KMS-11 (cell line): ENCODE results near the gene DAAM1.

ENCODE experiments used
- H2AFZ ChIP-seq: fragments of 200-600 bp; sonication (generic); 2 replicates; pipeline ENCODE4 v1.6.1; 2016; ENCODE audit warnings: antibody characterized with exemption, mixed run types, low read depth
- H3K27ac ChIP-seq: fragments of 200-600 bp; sonication (generic); 2 replicates; pipeline ENCODE4 v1.6.1; 2016; ENCODE audit warnings: mild to moderate bottlenecking, mixed run types
- H3K27me3 ChIP-seq: fragments of 200-600 bp; sonication (generic); 2 replicates; pipeline ENCODE4 v1.6.1; 2017; ENCODE audit warnings: mild to moderate bottlenecking, low read depth, mixed run types, moderate library complexity; ENCODE audit not compliant: insufficient read depth
- H3K36me3 ChIP-seq: fragments of 200-600 bp; sonication (generic); 2 replicates; pipeline ENCODE4 v1.6.1; 2017; ENCODE audit warnings: mild to moderate bottlenecking, mixed run types; ENCODE audit not compliant: insufficient read depth
- H3K4me1 ChIP-seq: fragments of 200-600 bp; sonication (generic); 2 replicates; pipeline ENCODE4 v1.6.1; 2016; ENCODE audit warnings: mild to moderate bottlenecking, low read depth, mixed run types; ENCODE audit not compliant: poor library complexity, severe bottlenecking
- H3K4me2 ChIP-seq: fragments of 200-600 bp; sonication (generic); 2 replicates; pipeline ENCODE4 v1.7.0; 2016; ENCODE audit warnings: mild to moderate bottlenecking, mixed run types
- H3K4me3 ChIP-seq: fragments of 200-600 bp; sonication (generic); IDR thresholded peaks from 2 replicates; pipeline ENCODE4 v1.6.1; 2017; ENCODE audit warnings: low read depth, low read length, mixed read lengths; ENCODE audit not compliant: insufficient read depth
- H3K79me2 ChIP-seq: fragments of 200-600 bp; sonication (generic); 2 replicates; pipeline ENCODE4 v1.6.1; 2016; ENCODE audit warnings: low read depth, mixed run types; ENCODE audit not compliant: insufficient read depth
- H3K9ac ChIP-seq: fragments of 200-600 bp; sonication (generic); 2 replicates; pipeline ENCODE4 v1.6.1; 2016; ENCODE audit warnings: mild to moderate bottlenecking, mixed run types
- H4K20me1 ChIP-seq: fragments of 200-600 bp; sonication (generic); 2 replicates; pipeline ENCODE4 v1.6.1; 2016; ENCODE audit warnings: mild to moderate bottlenecking, mixed run types; ENCODE audit not compliant: insufficient read depth
- TF ChIP-seq, protein P1 (sequence below): fragments of 200-600 bp; sonication (generic); conservative IDR thresholded peaks from 2 replicates; pipeline ENCODE4 v1.6.1; 2017; ENCODE audit warnings: low read depth, mild to moderate bottlenecking, antibody characterized with exemption, low read length, moderate library complexity, mixed read lengths

Gene DAAM1

DNA sequence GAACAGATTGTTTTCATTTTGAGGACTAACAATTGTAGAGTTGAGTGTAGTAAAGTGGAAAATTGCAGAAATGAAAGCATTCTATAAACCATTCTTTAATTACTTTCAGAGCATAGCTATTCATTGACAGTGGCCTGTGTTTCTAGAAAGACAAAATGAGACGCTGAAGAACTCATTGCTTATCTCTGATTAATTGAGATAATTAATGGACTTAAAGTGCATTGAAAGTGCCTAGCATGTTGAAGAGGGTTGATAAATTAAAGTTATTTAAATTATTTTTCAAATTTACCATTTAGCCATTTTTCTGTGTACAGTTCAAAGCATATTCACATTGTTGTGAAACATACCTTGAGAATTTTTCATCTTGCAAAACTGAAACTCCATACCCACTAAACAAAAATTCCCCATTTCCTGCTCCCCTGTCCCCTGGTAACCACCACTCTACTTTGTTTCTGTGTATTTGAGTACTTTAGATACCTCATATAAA, 57.4 kb downstream of the DAAM1 start:
- Histone ChIP-seq H3K36me3 (no peaks in the 10 kb centered on the region), H3K4me2 (no peak overlapping the region), H3K79me2 (no peaks in the 10 kb centered on the region), H3K27ac (no peak overlapping the region), H3K4me1 (peaks cover 14% of the 10 kb centered on the region), H3K27me3 (no peaks in the 10 kb centered on the region), H3K4me3 (no peak overlapping the region), H3K9ac (no peak overlapping the region), H2AFZ (no peak overlapping the region), H4K20me1 (no peaks in the 10 kb centered on the region)
- TF ChIP-seq, protein P1, sequence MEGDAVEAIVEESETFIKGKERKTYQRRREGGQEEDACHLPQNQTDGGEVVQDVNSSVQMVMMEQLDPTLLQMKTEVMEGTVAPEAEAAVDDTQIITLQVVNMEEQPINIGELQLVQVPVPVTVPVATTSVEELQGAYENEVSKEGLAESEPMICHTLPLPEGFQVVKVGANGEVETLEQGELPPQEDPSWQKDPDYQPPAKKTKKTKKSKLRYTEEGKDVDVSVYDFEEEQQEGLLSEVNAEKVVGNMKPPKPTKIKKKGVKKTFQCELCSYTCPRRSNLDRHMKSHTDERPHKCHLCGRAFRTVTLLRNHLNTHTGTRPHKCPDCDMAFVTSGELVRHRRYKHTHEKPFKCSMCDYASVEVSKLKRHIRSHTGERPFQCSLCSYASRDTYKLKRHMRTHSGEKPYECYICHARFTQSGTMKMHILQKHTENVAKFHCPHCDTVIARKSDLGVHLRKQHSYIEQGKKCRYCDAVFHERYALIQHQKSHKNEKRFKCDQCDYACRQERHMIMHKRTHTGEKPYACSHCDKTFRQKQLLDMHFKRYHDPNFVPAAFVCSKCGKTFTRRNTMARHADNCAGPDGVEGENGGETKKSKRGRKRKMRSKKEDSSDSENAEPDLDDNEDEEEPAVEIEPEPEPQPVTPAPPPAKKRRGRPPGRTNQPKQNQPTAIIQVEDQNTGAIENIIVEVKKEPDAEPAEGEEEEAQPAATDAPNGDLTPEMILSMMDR = no peak

DNA sequence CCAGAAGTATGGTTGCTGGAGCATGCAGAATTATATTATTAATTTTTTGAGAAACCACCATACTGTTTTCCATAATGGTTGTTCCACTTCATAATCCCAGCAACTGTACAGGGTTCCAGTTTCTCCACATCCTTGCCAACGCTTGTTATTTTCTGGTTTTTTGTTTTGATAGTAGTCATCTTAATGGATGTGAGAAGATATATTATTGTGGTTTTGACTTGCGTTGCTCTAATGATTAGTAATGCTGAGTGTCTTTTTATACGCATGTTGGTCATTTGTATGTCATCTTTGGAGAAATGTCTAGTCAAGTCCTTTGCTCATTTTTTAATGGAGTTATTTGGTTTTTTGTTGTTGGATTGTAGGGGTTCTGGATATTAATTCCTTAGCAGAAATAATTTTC, 58.1 kb downstream of the DAAM1 start:
- TF ChIP-seq, protein P1 = no peak
- H3K27me3 ChIP-seq = no peaks in the 10 kb centered on the region
- H3K4me2 ChIP-seq = no peak overlapping the region
- H3K4me3 ChIP-seq = no peak overlapping the region
- no peak overlapping the region for H3K27ac ChIP-seq
- H3K9ac ChIP-seq = no peak overlapping the region
- no peak overlapping the region for H2AFZ ChIP-seq
- peaks cover 14% of the 10 kb centered on the region for H3K4me1 ChIP-seq
- H3K36me3 ChIP-seq = no peaks in the 10 kb centered on the region
- no peaks in the 10 kb centered on the region for H3K79me2 ChIP-seq
- no peaks in the 10 kb centered on the region for H4K20me1 ChIP-seq

DNA sequence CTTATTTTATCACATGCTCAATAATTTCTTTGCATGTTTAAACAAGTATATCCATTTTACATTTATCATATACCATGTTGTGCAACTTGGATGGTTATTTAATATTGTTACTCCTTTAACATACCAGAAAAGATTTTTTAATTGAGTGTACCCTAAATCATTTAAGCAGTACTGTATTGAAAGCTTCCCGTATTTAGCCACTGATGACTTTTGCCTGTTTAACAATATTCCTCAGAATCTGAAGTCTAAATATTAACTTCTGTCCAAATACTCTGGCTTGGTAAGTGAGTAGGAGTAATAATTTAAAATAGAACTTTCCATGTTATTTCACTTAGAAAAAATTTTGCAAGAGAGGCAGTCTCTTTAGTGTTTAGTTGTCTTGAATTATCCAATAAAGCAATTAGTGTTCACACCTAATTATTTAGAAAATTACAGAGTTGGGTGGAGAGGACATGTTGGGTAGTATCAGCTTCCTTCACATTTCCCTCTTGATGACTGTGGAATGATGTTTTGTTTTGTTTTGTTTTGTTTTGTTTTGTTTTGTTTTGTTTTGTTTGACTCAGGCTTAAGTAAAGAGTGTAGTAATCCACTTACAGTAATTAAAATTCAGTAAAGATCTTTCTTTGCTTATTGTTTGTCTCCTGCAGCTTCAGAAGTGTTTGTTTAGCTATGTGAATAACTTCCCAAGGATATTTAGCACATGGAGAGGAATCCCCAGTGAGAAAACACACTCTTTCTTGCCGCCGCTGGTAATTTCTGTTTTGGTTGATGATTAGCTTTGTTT, 59.5 kb downstream of the DAAM1 start:
- no peak overlapping the region for H3K4me3 ChIP-seq
- no peaks in the 10 kb centered on the region for H3K27me3 ChIP-seq
- H3K4me1 ChIP-seq = peaks cover 14% of the 10 kb centered on the region
- no peak overlapping the region for H2AFZ ChIP-seq
- no peak overlapping the region for H3K27ac ChIP-seq
- H3K79me2 ChIP-seq = no peaks in the 10 kb centered on the region
- no peaks in the 10 kb centered on the region for H4K20me1 ChIP-seq
- H3K4me2 ChIP-seq = no peak overlapping the region
- H3K36me3 ChIP-seq = no peaks in the 10 kb centered on the region
- H3K9ac ChIP-seq = no peak overlapping the region
- TF ChIP-seq, protein P1 = no peak

DNA sequence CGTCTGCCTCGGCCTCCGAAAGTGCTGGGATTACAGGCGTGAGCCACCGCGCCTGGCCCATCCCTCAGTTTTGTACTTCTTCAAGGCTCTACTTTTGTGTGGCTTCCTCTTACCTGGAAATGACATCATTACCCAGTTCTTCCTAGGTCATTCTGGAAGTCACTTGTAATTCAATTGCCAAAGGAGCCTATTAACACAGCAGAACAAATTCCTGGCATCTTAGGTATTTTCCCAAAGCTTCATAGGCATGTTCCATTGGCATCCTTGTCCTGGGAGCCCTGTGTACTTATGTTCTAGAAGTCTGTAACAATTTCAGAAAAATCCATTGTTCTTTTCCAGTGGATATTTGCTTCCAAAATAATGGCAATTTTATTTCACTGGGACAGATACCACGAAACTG, 60.6 kb downstream of the DAAM1 start:
- no peak overlapping the region for H3K9ac ChIP-seq
- no peak overlapping the region for H2AFZ ChIP-seq
- no peaks in the 10 kb centered on the region for H3K79me2 ChIP-seq
- TF ChIP-seq, protein P1 = no peak
- no peak overlapping the region for H3K4me2 ChIP-seq
- no peaks in the 10 kb centered on the region for H3K27me3 ChIP-seq
- no peaks in the 10 kb centered on the region for H3K36me3 ChIP-seq
- peaks cover 14% of the 10 kb centered on the region for H3K4me1 ChIP-seq
- no peak overlapping the region for H3K27ac ChIP-seq
- no peaks in the 10 kb centered on the region for H4K20me1 ChIP-seq
- H3K4me3 ChIP-seq = no peak overlapping the region
